GM12878 (cell line): ENCODE measurements around the gene DNAJC22. TPM values are rescaled to one million over a fixed set of nuclear protein-coding genes. Genes with fewer than 3 reads are reported as not detected.
"Not testable (repeated sequence)": the region's sequence is repeated elsewhere in the genome, so short reads cannot be mapped to it uniquely, and the experiment has no call there.

ENCODE experiments used
- ATAC-seq: fragments of 200-7000 bp; cut with Tn5 transposase; 3 replicates; pipeline ENCODE4 v1.9.1; 2020; ENCODE audit warnings: mild to moderate bottlenecking, moderate library complexity
- BruUV-seq: library from RNA; stranded (reverse); fragments of 400-500 nt; replicated peaks from 2 replicates; lab custom pipeline; 2021; lab: Mats Ljungman, UMichigan
- CTCF ChIA-PET: fragments of 300-600 bp; sonication (Branson Sonifier 250); formaldehyde crosslinking; extraction: SDS; loops from one replicate; lab custom pipeline; 2021; ENCODE audit warnings: inconsistent platforms; lab: Yijun Ruan, JAX
- POLR2A ChIA-PET: fragments of 350-600 bp; formaldehyde crosslinking; extraction: SDS; loops from one replicate; lab custom pipeline; 2021; ENCODE audit warnings: inconsistent platforms; lab: Charles Lee
- RAD21 ChIA-PET: fragments of 300-600 bp; sonication (Branson Sonifier 250); formaldehyde crosslinking; loops from one replicate; lab custom pipeline; 2023; ENCODE audit warnings: antibody characterized with exemption; ENCODE audit not compliant: unreplicated experiment; lab: Charles Lee
- SMC1A ChIA-PET: fragments of 300-600 bp; sonication (Branson Sonifier 250); formaldehyde crosslinking; loops from one replicate; lab custom pipeline; 2023; ENCODE audit not compliant: unreplicated experiment, uncharacterized antibody; lab: Charles Lee
- DNase-seq: peaks from one replicate; pipeline ENCODE4 v3.0.0-alpha.2; 2011; ENCODE audit warnings: low read depth, low spot score
- FAIRE-seq: peaks from 3 replicates; lab custom pipeline; 2011; peaks lifted over from hg19 to GRCh38; lab: Jason Lieb, UNC
- H2AFZ ChIP-seq: 2 replicates; pipeline ENCODE4 v1.6.0; 2011; ENCODE audit warnings: low read depth, low read length, control low read depth; ENCODE audit not compliant: control insufficient read depth
- H3K27ac ChIP-seq: 2 replicates; pipeline ENCODE4 v1.5.1; 2011; ENCODE audit warnings: control low read depth; ENCODE audit not compliant: control insufficient read depth, insufficient read depth
- H3K27me3 ChIP-seq, 2 experiments: replicated peaks in 1 of 2; 2 replicates each; pipeline versions ENCODE4 v1.6.0 to v1.6.1; 2011; ENCODE audit warnings: low read length in 1 of 2; ENCODE audit not compliant: control insufficient read depth in 2 of 2, insufficient read depth in 2 of 2
- H3K36me3 ChIP-seq, 2 experiments: 2 replicates each; pipeline ENCODE4 v1.5.1; 2011; ENCODE audit warnings: low read length in 1 of 2; ENCODE audit not compliant: control insufficient read depth in 2 of 2, insufficient read depth in 2 of 2
- H3K4me1 ChIP-seq: 2 replicates; pipeline ENCODE4 v1.6.1; 2011; ENCODE audit warnings: mild to moderate bottlenecking, low read length, moderate library complexity, mixed read lengths; ENCODE audit not compliant: control insufficient read depth, insufficient read depth
- H3K4me2 ChIP-seq: 2 replicates; pipeline ENCODE4 v1.6.0; 2011; ENCODE audit warnings: control low read depth; ENCODE audit not compliant: control insufficient read depth, insufficient read depth
- H3K4me3 ChIP-seq: fragments of 200-600 bp; sonication (generic); 2 replicates; pipeline ENCODE4 v1.5.1; 2016
- H3K79me2 ChIP-seq: 2 replicates; pipeline ENCODE4 v1.6.0; 2011; ENCODE audit warnings: low read length; ENCODE audit not compliant: control insufficient read depth, insufficient read depth
- H3K9ac ChIP-seq: 2 replicates; pipeline ENCODE4 v1.8.0; 2011; ENCODE audit warnings: low read length, control low read depth, mixed read lengths; ENCODE audit not compliant: control insufficient read depth, insufficient read depth
- H3K9me3 ChIP-seq: replicated peaks from 3 replicates; pipeline ENCODE4 v1.5.1; 2011; ENCODE audit warnings: mild to moderate bottlenecking, low read length; ENCODE audit not compliant: control insufficient read depth, insufficient read depth
- H4K20me1 ChIP-seq: 2 replicates; pipeline ENCODE4 v1.6.0; 2011; ENCODE audit not compliant: control insufficient read depth, insufficient read depth
- BCL11A ChIP-seq: IDR thresholded peaks from 2 replicates; pipeline ENCODE4 v1.6.1; 2011; ENCODE audit warnings: low read depth, low read length
- IRF3 ChIP-seq: fragments of 450-650 bp; IDR thresholded peaks from 2 replicates; pipeline ENCODE4 v1.6.1; 2014; ENCODE audit warnings: mild to moderate bottlenecking
- TARDBP ChIP-seq: IDR thresholded peaks from 2 replicates; pipeline ENCODE4 v1.6.1; 2016; ENCODE audit warnings: borderline replicate concordance
- TCF7 ChIP-seq: IDR thresholded peaks from 2 replicates; pipeline ENCODE4 v1.6.1; 2014; ENCODE audit warnings: antibody characterized with exemption, borderline replicate concordance
- ZNF592 ChIP-seq: fragments of 450-650 bp; IDR thresholded peaks from 2 replicates; pipeline ENCODE4 v1.6.1; 2017; ENCODE audit warnings: mild to moderate bottlenecking, moderate library complexity
- WGBS: methylation state at CpG from one replicate; pipeline ENCODE4 v1.1.6; 2016; ENCODE audit warnings: low lambda C conversion rate; ENCODE audit not compliant: insufficient replicate concordance, insufficient coverage; ENCODE audit errors: missing lambda C conversion rate; 5-methylcytosine and 5-hydroxymethylcytosine counted together
- in situ Hi-C: fragments of 300-500 bp; cut with MboI; formaldehyde crosslinking; loops from 9 replicates; pipeline ENCODE4 v1.14.3; 2018; ENCODE audit warnings: mixed read lengths
- intact Hi-C: fragments of 100-400 bp; cut with micrococcal nuclease; formaldehyde crosslinking; loops from one replicate; pipeline ENCODE4 v1.14.2; 2022; ENCODE audit not compliant: unreplicated experiment
- polyA plus RNA-seq, 11 experiments: library from polyadenylated mRNA; depleted of rRNA in 4 of 11; unstranded in 6 of 11; stranded (reverse) in 5 of 11; fragments of >200 nt; fragmentation: Nextera tagmentation in 4 of 11; fragmentation: Illumina TruSeq in 1 of 11; extraction: Ambion mirVana in 4 of 11; extraction: Trizol in 1 of 11; gene quantifications; 1 replicate in 1 of 11; 2 replicates in 10 of 11; pipeline versions ENCODE4 v1.2.1 to v1.2.3, GENCODE V29; 2011 to 2016; ENCODE audit warnings: inconsistent platforms in 2 of 11, missing spikeins in 2 of 11, low read depth in 1 of 11
- total RNA-seq, 4 experiments: library from RNA; depleted of rRNA in 3 of 4; stranded (reverse); fragments of >200 nt in 3 of 4; fragmentation: Illumina TruSeq in 1 of 4; extraction: Trizol in 1 of 4; gene quantifications; 2 replicates each; pipeline versions ENCODE4 v1.2.1 to v1.2.3, GENCODE V29; 2013 to 2021
- TF ChIP-seq, protein P1 (sequence below): fragments of 150-350 bp; IDR thresholded peaks from 2 replicates; pipeline ENCODE4 v1.6.1; 2014; ENCODE audit warnings: mild to moderate bottlenecking, low read depth, low read length

DNAJC22 gene
- total and polyA plus RNA-seq, 10 of the 15 experiments (the other 5 are each of a cell fraction or from before 2014, with no cell fraction given), result 0.06 to 0.61 (median 0.13) TPM; not detected in 3

- TF ChIP-seq IRF3, result no peak
- TF ChIP-seq TARDBP, result no peak
- no peak for TF ChIP-seq ZNF592
- TF ChIP-seq, protein P1, sequence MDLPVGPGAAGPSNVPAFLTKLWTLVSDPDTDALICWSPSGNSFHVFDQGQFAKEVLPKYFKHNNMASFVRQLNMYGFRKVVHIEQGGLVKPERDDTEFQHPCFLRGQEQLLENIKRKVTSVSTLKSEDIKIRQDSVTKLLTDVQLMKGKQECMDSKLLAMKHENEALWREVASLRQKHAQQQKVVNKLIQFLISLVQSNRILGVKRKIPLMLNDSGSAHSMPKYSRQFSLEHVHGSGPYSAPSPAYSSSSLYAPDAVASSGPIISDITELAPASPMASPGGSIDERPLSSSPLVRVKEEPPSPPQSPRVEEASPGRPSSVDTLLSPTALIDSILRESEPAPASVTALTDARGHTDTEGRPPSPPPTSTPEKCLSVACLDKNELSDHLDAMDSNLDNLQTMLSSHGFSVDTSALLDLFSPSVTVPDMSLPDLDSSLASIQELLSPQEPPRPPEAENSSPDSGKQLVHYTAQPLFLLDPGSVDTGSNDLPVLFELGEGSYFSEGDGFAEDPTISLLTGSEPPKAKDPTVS, result no peak
- TF ChIP-seq TCF7, result no peak
- no peak for TF ChIP-seq BCL11A
- TF ChIP-seq, all 136 proteins: peak for 0
Measured at GRCh38 chr12:49309386-49309785, 37.3 kb upstream of the DNAJC22 start (continued).

GRCh38 chr12:49310451-49311000, 36.2 kb upstream of the DNAJC22 start:
- H3K4me2 ChIP-seq, H3K79me2 ChIP-seq, H3K9ac ChIP-seq, H3K4me1 ChIP-seq, H2AFZ ChIP-seq, DNase-seq, H3K27me3 ChIP-seq, intact Hi-C loops, RAD21 ChIA-PET, SMC1A ChIA-PET, in situ Hi-C loops, H3K27ac ChIP-seq, FAIRE-seq, H3K36me3 ChIP-seq, H3K9me3 ChIP-seq, CTCF ChIA-PET, H4K20me1 ChIP-seq, BruUV-seq, H3K4me3 ChIP-seq, ATAC-seq: not testable (repeated sequence)
- WGBS, result 18% methylated on average over 2 of the region's 3 CpGs
- POLR2A ChIA-PET, result interaction anchor here (0.6 kb wide), 1 partner anchor 47 kb away, joined by 3 read pairs; no protein-coding TSS in a partner anchor
